K562 (cell line): ENCODE measurements around the gene PPIE. TPM values are rescaled to one million over a fixed set of nuclear protein-coding genes. Genes with fewer than 3 reads are reported as not detected.
A peak's percentile ranks its signal among the peaks of the same experiment; 100 is the strongest.

Experiments used
- ARID3A ChIP-seq: IDR thresholded peaks from 2 replicates; pipeline ENCODE4 v1.6.1; 2012; ENCODE audit warnings: low read depth, low read length, improper control_type of control experiment, borderline replicate concordance
- ATF7 ChIP-seq: fragments of 450-650 bp; IDR thresholded peaks from 2 replicates; pipeline ENCODE4 v1.7.1; 2014; ENCODE audit warnings: mild to moderate bottlenecking, moderate library complexity
- BRF2 ChIP-seq: IDR thresholded peaks from 3 replicates; pipeline ENCODE4 v1.6.1; 2011; ENCODE audit warnings: borderline replicate concordance, mild to moderate bottlenecking; ENCODE audit not compliant: insufficient read length, insufficient read depth
- EGR1 ChIP-seq: fragments of 450-650 bp; conservative IDR thresholded peaks from 2 replicates; pipeline ENCODE4 v1.6.1; 2017; ENCODE audit warnings: mild to moderate bottlenecking
- ESRRA ChIP-seq: fragments of 450-650 bp; IDR thresholded peaks from 2 replicates; pipeline ENCODE4 v1.6.1; 2014; ENCODE audit warnings: low read depth, mild to moderate bottlenecking, moderate library complexity, borderline replicate concordance
- GATAD2B ChIP-seq: fragments of 450-650 bp; IDR thresholded peaks from 2 replicates; pipeline ENCODE4 v1.6.1; 2017; ENCODE audit warnings: mild to moderate bottlenecking, borderline replicate concordance
- MLLT1 ChIP-seq, 2 experiments: fragments of 450-650 bp; IDR thresholded peaks; 2 replicates each; pipeline ENCODE4 v1.6.1; 2016
- MTA3 ChIP-seq: fragments of 450-650 bp; formaldehyde crosslinking; IDR thresholded peaks from 2 replicates; pipeline ENCODE4 v1.6.1; 2017; ENCODE audit warnings: mild to moderate bottlenecking, borderline replicate concordance
- MYBL2 ChIP-seq, 2 experiments: fragments of 450-650 bp in 1 of 2; sonication (generic) in 1 of 2; formaldehyde crosslinking in 1 of 2; IDR thresholded peaks; 2 replicates each; pipeline versions ENCODE4 v1.6.1 to v1.8.1; 2017 to 2022; ENCODE audit warnings: borderline replicate concordance in 1 of 2, inconsistent platforms in 1 of 2, low read depth in 1 of 2, mild to moderate bottlenecking in 1 of 2, missing genetic modification reagents in 1 of 2, moderate library complexity in 1 of 2
- NFRKB ChIP-seq: fragments of 450-650 bp; IDR thresholded peaks from 2 replicates; pipeline ENCODE4 v1.6.1; 2016; ENCODE audit warnings: low read depth
- PHF21A ChIP-seq: fragments of 450-650 bp; IDR thresholded peaks from 2 replicates; pipeline ENCODE4 v1.6.1; 2017; ENCODE audit warnings: low read depth, borderline replicate concordance
- RBBP5 ChIP-seq: fragments of 200-600 bp; sonication (generic); IDR thresholded peaks from 2 replicates; pipeline ENCODE4 v1.6.1; 2012; ENCODE audit warnings: borderline replicate concordance, mild to moderate bottlenecking, low read length, control low read depth, inconsistent platforms; ENCODE audit not compliant: insufficient read depth, poor library complexity, severe bottlenecking
- SRSF9 ChIP-seq: fragments of 200-400 bp; formaldehyde crosslinking; IDR thresholded peaks from 2 replicates; pipeline ENCODE4 v1.6.1; 2017; ENCODE audit warnings: low read depth, low read length, borderline replicate concordance
- TCF7 ChIP-seq: sonication (generic); IDR thresholded peaks from 2 replicates; pipeline ENCODE4 v1.6.1; 2016; ENCODE audit warnings: antibody characterized with exemption, borderline replicate concordance
- THRB ChIP-seq: fragments of 450-650 bp; formaldehyde crosslinking; conservative IDR thresholded peaks from 2 replicates; pipeline ENCODE4 v1.4.0; 2022; ENCODE audit warnings: mild to moderate bottlenecking, missing genetic modification characterization
- ZNF436 ChIP-seq: fragments of 250-450, 450-650 bp; sonication (Bioruptor Pico); formaldehyde crosslinking; IDR thresholded peaks from 2 replicates; pipeline ENCODE4 v1.7.0; 2020; ENCODE audit warnings: mild to moderate bottlenecking
- ZNF764 ChIP-seq: fragments of 250-450 bp; sonication (Bioruptor Pico); IDR thresholded peaks from 2 replicates; pipeline ENCODE4 v1.4.0; 2020; ENCODE audit warnings: low read depth, mild to moderate bottlenecking, moderate library complexity
- ZNF79 ChIP-seq: fragments of 250-450 bp; sonication (Bioruptor Pico); IDR thresholded peaks from 2 replicates; pipeline ENCODE4 v1.4.0; 2020; ENCODE audit warnings: low read depth, mild to moderate bottlenecking, moderate library complexity
- polyA plus RNA-seq, 8 experiments: library from polyadenylated mRNA; depleted of rRNA in 4 of 8; stranded (reverse) in 5 of 8; unstranded in 3 of 8; fragments of >200 nt; fragmentation: Nextera tagmentation in 2 of 8; fragmentation: Illumina TruSeq in 1 of 8; extraction: Ambion mirVana in 2 of 8; extraction: Trizol in 1 of 8; gene quantifications; 2 replicates each; pipeline versions ENCODE4 v1.2.1 to v1.2.3, GENCODE V29; 2011 to 2014; ENCODE audit warnings: inconsistent platforms in 1 of 8, missing spikeins in 1 of 8
- total RNA-seq, 7 experiments: library from RNA; depleted of rRNA in 6 of 7; stranded (reverse); fragments of >200 nt in 6 of 7; fragmentation: Illumina TruSeq in 2 of 7; extraction: Trizol in 2 of 7; gene quantifications; 2 replicates each; pipeline versions ENCODE4 v1.2.1 to v1.2.3, GENCODE V29; 2011 to 2021; ENCODE audit warnings: low replicate concordance in 1 of 7
- TF ChIP-seq, protein P1 (sequence below): fragments of 250-450 bp; sonication (Bioruptor Pico); IDR thresholded peaks from 2 replicates; pipeline ENCODE4 v1.4.0; 2020; ENCODE audit warnings: mild to moderate bottlenecking, moderate library complexity

PPIE gene
- total and polyA plus RNA-seq, 9 of the 15 experiments (the other 6 are each of a cell fraction or from before 2014, with no cell fraction given): 75.4 to 444 (median 131) TPM

DNA sequence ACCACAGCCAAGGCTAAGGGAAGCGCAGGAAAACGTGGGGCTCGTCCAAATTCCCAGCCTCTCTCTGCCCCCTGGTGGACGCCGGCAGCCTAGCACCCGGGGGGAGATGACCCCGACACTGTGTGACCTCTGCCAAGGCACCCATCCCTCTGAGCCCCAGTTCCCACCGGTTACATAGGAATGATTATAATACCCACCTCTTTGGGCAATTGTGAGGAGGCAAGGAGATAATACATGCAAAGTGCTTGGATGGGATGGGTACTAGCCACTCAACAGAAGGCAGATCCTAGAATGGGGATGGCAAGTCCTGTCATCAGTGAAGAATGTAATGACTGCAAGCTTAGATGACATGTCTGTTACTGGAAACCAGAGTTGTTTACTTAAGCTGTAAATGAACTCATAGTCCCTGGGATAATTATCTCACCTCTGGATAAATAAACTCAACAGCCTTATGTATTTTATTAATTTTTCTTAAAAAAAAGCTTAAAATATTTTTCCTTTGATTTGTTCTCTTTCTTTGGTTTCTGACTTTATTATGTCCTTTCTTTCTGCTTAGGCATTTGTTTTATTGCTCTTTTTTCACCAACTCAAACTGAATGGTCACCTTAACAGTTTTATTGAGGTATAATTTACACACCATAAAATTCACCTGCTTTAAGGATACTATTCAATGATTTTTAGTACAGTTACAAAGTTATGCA, 61.2 kb downstream of the PPIE start (continued):
- TF ChIP-seq THRB (CRISPR knock-in tag) (0 out of 2 replicates have a peak, but pooled peaks have one; percentile 34), ZNF764 (CRISPR knock-in tag) (peak; percentile 52; the same call in 1 of the 2 replicates), SRSF9 (no peak), ARID3A (peak; percentile 1; the same call in 1 of the 2 replicates), MLLT1 (IDR thresholded peaks at IDR 0.05) (no peak), GATAD2B (no peak), ESRRA (peak; percentile 90), NFRKB (no peak), ZNF79 (CRISPR knock-in tag) (no peak), BRF2 (no peak), MYBL2 (IDR thresholded peaks at IDR 0.05; ENCODE audit: low read depth) (no peak), MYBL2 (CRISPR knock-in tag; IDR thresholded peaks at IDR 0.05; ENCODE audit: borderline replicate concordance) (no peak), ATF7 (0 out of 2 replicates have a peak, but pooled peaks have one; percentile 17), TCF7 (no peak), RBBP5 (peak; percentile 9), PHF21A (no peak), MTA3 (no peak), ZNF436 (CRISPR knock-in tag) (no peak), EGR1 (no peak)
- TF ChIP-seq, protein P1, sequence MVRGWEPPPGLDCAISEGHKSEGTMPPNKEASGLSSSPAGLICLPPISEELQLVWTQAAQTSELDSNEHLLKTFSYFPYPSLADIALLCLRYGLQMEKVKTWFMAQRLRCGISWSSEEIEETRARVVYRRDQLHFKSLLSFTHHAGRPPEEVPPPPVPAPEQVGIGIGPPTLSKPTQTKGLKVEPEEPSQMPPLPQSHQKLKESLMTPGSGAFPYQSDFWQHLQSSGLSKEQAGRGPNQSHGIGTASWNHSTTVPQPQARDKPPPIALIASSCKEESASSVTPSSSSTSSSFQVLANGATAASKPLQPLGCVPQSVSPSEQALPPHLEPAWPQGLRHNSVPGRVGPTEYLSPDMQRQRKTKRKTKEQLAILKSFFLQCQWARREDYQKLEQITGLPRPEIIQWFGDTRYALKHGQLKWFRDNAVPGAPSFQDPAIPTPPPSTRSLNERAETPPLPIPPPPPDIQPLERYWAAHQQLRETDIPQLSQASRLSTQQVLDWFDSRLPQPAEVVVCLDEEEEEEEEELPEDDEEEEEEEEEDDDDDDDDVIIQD (CRISPR knock-in tag): no peak
